Heart left ventricle (tissue), 16 donors: ENCODE data around the gene LRMDA. TPM values are rescaled to one million over a fixed set of nuclear protein-coding genes. Genes with fewer than 3 reads are reported as not detected.

Experiments used
- ATAC-seq, 4 donors: fragments of 200-7000 bp; cut with Tn5 transposase; one replicate each; pipeline ENCODE4 v1.9.1; 2020 to 2022; ENCODE audit warnings: moderate library complexity in 4 of 4, mild to moderate bottlenecking in 3 of 4, moderate number of reproducible peaks in 1 of 4
- DNase-seq, 5 donors: peaks; one replicate each; pipeline ENCODE4 v3.0.0-alpha.2; 2020
- H3K27ac ChIP-seq, 12 donors: fragments of 200-600 bp; sonication (generic) in 4 of 12; one replicate each; pipeline versions ENCODE4 v1.5.0 to v1.8.0; 2016 to 2022; ENCODE audit warnings: mild to moderate bottlenecking in 2 of 12
- H3K27me3 ChIP-seq, 9 donors: fragments of 200-600 bp; sonication (generic) in 2 of 9; one replicate each; pipeline versions ENCODE4 v1.5.1 to v1.8.0; 2016 to 2022; ENCODE audit warnings: mild to moderate bottlenecking in 3 of 9
- H3K36me3 ChIP-seq, 9 donors: fragments of 200-600 bp; sonication (generic) in 2 of 9; one replicate each; pipeline versions ENCODE4 v1.5.0 to v1.8.0; 2018 to 2022; ENCODE audit warnings: mild to moderate bottlenecking in 2 of 9
- H3K4me1 ChIP-seq, 12 donors: fragments of 200-600 bp; sonication (generic) in 4 of 12; one replicate each; pipeline versions ENCODE4 v1.5.0 to v1.8.0; 2016 to 2022; ENCODE audit warnings: mild to moderate bottlenecking in 3 of 12
- H3K4me3 ChIP-seq, 12 donors: fragments of 200-600 bp; sonication (generic) in 4 of 12; one replicate each; pipeline versions ENCODE4 v1.5.0 to v1.8.0; 2017 to 2022; ENCODE audit warnings: mild to moderate bottlenecking in 9 of 12, moderate library complexity in 4 of 12
- H3K9me3 ChIP-seq, 12 donors: fragments of 200-600 bp; sonication (generic) in 4 of 12; one replicate each; pipeline versions ENCODE4 v1.5.0 to v1.8.0; 2016 to 2022; ENCODE audit warnings: mild to moderate bottlenecking in 1 of 12
- POLR2A ChIP-seq, 2 donors: fragments of 450-650 bp; IDR thresholded peaks; one replicate each; pipeline ENCODE4 v1.6.1; 2017; ENCODE audit warnings: antibody characterized with exemption in 2 of 2, mild to moderate bottlenecking in 2 of 2, moderate library complexity in 2 of 2
- WGBS, 4 donors: extraction: QIAGEN DNeasy Blood & Tissue Kit in 2 of 4; methylation state at CpG; one replicate each; pipeline versions ENCODE4 v1.1.5 to v1.1.7; 2013 to 2018; 5-methylcytosine and 5-hydroxymethylcytosine counted together
- intact Hi-C, 10 donors: fragments of 100-400 bp; cut with DNase I; formaldehyde crosslinking; loops; one replicate each; pipeline versions ENCODE4 v1.11.1 to v1.14.2; 2022
- polyA plus RNA-seq, 2 donors: library from polyadenylated mRNA; stranded (reverse); fragments of 200-250 nt; gene quantifications; one replicate each; pipeline ENCODE4 v1.2.3, GENCODE V29; 2013
- total RNA-seq, 9 donors: library from RNA; depleted of rRNA in 2 of 9; stranded (reverse); fragments of >200 nt in 2 of 9; fragmentation: NEBNext Ultra II Directional in 3 of 9; extraction: Animal tissue kit (Norgen Biotek cat#: 25700) in 3 of 9; gene quantifications; one replicate each; pipeline versions ENCODE4 v1.1.0 to v1.2.4, GENCODE V29; 2016 to 2023
- TF ChIP-seq, protein P1 (sequence below), 12 donors: fragments of 200-600 bp; sonication (generic) in 4 of 12; IDR thresholded peaks; one replicate each; pipeline versions ENCODE4 v1.5.0 to v1.8.0; 2018 to 2022; ENCODE audit warnings: antibody characterized with exemption in 12 of 12, mild to moderate bottlenecking in 5 of 12
- donor health status: ischemic (EF 13 %, LVEDD 7.1; RV severe dilation, severe dysfunction).
- donor health status: healthy with polysubstance abuse.
- donor health status: DM: no; HTN: yes; CAD: no.
- donor health status: DM: no; HTN: no; CAD: no.
- donor health status: ischemic (EF 25% LVEDD 6.9; RV normal size, moderate dysfunction).
- donor health status: ischemic (EF 25% LVEDD 5.7; RV mildly dilated, moderate dysfunction).
- donor health status: healthy.
- donor health status: DM: yes; HTN: yes; CAD: no.
- donor health status: ischemic (EF 35%, LVEDD 5.7; RV mildly dilated, moderate dysfunction).
- donor health status: nonischemic (EF 11% LVEDD 7.7; RV severe dilation, severe dysfunction).
- donor health status: DM: yes; HTN: yes; CAD: no.
- donor health status: PGD.
- donor health status: ischemic (EF 29% LVEDD 5.4; RV normal size, mild dysfunction).
- donor health status: nonischemic (EF 23%, LVEDD 6.1; RV moderate dilation, normal function).

LRMDA gene
- total and polyA plus RNA-seq, 11 donors, result 2.4 to 34.4 (median 14.9) TPM

DNA sequence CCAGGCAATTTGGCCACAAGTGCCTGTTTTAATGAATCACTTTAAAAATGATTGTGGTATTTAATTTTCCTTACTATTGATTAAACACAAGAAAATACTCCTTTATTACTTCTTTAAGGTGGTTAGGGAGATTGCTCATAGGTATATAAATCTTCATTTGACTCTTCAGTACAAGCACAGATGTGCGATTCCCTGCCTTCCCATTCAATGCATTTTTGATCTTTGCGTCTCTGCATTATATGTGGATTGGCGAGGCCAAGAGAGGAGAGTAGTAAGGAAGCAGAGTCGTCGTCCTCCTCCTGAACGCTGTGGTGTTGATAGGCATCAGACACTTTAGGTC lies 683.7 kb downstream of the LRMDA start:
- Histone ChIP-seq H3K27me3 (peaks cover 0 to 4% (median 0%) of the 10 kb centered on the region in 9 donors), H3K4me3 (no peak overlapping the region), H3K36me3 (no peaks in the 10 kb centered on the region), H3K27ac (no peak overlapping the region), H3K4me1 (peaks cover 0 to 12% (median 0%) of the 10 kb centered on the region in 12 donors), H3K9me3 (no peaks in the 10 kb centered on the region)
- DNase-seq, result no peak
- no peak for TF ChIP-seq POLR2A (IDR thresholded peaks at IDR 0.05)
- TF ChIP-seq, protein P1, sequence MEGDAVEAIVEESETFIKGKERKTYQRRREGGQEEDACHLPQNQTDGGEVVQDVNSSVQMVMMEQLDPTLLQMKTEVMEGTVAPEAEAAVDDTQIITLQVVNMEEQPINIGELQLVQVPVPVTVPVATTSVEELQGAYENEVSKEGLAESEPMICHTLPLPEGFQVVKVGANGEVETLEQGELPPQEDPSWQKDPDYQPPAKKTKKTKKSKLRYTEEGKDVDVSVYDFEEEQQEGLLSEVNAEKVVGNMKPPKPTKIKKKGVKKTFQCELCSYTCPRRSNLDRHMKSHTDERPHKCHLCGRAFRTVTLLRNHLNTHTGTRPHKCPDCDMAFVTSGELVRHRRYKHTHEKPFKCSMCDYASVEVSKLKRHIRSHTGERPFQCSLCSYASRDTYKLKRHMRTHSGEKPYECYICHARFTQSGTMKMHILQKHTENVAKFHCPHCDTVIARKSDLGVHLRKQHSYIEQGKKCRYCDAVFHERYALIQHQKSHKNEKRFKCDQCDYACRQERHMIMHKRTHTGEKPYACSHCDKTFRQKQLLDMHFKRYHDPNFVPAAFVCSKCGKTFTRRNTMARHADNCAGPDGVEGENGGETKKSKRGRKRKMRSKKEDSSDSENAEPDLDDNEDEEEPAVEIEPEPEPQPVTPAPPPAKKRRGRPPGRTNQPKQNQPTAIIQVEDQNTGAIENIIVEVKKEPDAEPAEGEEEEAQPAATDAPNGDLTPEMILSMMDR (IDR thresholded peaks at IDR 0.05), result no peak
- no peak for ATAC-seq
- intact Hi-C loops, result no loop called here
- 70 to 77% (median 73%) methylated on average over 6 of the region's 6 CpGs for WGBS, 4 donors

DNA sequence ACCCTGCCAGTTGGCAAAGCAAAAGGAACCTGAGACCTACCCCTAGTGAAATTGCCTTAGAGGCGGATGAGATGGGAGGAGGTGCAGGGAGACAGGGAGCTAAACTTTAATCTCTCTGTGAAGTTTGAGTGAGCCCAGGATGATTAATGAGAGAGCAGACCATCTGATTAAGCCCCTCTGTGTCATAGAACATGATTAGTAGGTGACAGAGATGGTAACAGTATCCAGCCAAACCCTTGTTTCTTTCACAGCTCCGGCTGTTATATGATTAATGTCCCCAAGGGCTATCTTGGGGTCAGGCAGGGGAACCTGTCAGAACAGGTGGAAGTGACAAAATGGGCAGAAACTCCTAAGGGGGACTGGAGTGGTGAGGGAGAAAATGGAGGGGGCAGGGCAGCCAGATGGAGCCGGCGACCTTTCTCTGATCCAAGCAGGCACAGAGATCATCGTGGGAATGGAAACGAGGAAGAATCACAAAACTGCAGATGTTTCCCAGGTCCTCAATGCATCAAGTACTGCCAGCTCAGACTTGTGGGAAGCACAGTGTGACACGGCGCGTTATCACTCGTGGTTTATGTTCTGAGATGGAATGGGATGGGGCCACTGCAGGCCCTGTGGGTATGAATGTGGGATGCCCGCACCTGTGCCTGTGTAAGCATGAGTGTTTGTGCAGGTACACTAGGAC lies 684.2 kb downstream of the LRMDA start:
- no peak overlapping the region for H3K27ac ChIP-seq
- H3K9me3 ChIP-seq, result no peaks in the 10 kb centered on the region
- H3K4me3 ChIP-seq, result no peak overlapping the region
- no peaks in the 10 kb centered on the region for H3K36me3 ChIP-seq
- H3K4me1 ChIP-seq, result peaks cover 0 to 12% (median 0%) of the 10 kb centered on the region in 12 donors
- H3K27me3 ChIP-seq, result peaks cover 0 to 4% (median 0%) of the 10 kb centered on the region in 9 donors
- DNase-seq (no peak), ATAC-seq (no peak)
- 77 to 85% (median 81%) methylated on average over 11 of the region's 11 CpGs for whole genome bisulfite sequencing, 4 donors
- TF ChIP-seq, protein P1 (IDR thresholded peaks at IDR 0.05), result no peak
- no peak for TF ChIP-seq POLR2A (IDR thresholded peaks at IDR 0.05)
- intact Hi-C loops, result no loop called here

DNA sequence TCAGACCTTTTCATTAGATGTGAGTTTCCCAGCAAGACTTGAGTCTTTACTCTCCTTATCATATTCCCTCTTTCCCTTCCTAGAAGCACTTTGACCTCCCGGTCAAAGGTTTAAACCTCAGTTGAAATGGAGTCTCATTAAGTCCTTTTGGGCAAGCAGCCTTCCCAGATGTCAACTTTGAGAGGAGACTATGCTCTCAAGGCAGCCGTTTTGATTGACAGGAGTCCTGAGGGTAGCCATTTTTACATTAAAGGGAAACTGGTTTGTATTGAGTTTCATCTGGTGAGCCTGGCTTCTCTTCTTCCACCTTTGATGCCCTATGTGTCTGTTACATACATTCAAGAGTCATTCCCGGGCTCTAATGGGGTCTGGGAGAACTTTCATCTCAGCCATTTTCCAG lies 685.1 kb downstream of the LRMDA start:
- Histone ChIP-seq H3K27ac (no peak overlapping the region), H3K27me3 (peaks cover 0 to 4% (median 0%) of the 10 kb centered on the region in 9 donors), H3K9me3 (no peaks in the 10 kb centered on the region), H3K4me1 (peaks cover 0 to 11% (median 0%) of the 10 kb centered on the region in 12 donors), H3K36me3 (no peaks in the 10 kb centered on the region), H3K4me3 (no peak overlapping the region)
- ATAC-seq, result no peak
- no peak for DNase-seq
- 58 to 78% (median 70%) methylated on average over 3 of the region's 3 CpGs for WGBS, 4 donors
- intact Hi-C loops, result no loop called here
- TF ChIP-seq, protein P1 (IDR thresholded peaks at IDR 0.05), result no peak
- TF ChIP-seq POLR2A (IDR thresholded peaks at IDR 0.05), result no peak

DNA sequence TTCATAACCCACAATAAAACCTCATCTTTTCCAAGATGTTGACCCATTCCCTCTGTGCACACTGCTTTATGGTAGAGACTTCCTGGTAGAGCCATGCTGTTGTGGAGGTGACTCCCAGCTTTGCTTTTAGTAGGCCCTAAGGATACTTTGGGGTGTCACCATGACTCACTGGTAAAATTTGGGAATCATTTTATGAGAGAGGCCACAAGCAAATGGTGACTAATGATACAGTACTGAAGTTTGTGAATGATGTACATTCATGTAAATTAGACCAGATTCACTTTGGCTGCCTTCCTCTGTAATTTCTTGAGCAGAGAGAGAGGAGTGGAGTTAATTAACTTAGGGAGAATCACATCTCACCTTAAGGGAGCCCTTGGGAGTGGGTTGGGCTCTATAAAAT lies 686.5 kb downstream of the LRMDA start:
- H3K4me3 ChIP-seq, result no peak overlapping the region
- no peaks in the 10 kb centered on the region for H3K4me1 ChIP-seq
- TF ChIP-seq, protein P1 (IDR thresholded peaks at IDR 0.05), result no peak
- DNase-seq (no peak), ATAC-seq (no peak)
- no peaks in the 10 kb centered on the region for H3K36me3 ChIP-seq
- no peak overlapping the region for H3K27ac ChIP-seq
- no peaks in the 10 kb centered on the region for H3K9me3 ChIP-seq
- H3K27me3 ChIP-seq, result no peaks in the 10 kb centered on the region
- intact Hi-C loops, result no loop called here
